ENCODE measurements around the gene MEGF8.

DNA sequence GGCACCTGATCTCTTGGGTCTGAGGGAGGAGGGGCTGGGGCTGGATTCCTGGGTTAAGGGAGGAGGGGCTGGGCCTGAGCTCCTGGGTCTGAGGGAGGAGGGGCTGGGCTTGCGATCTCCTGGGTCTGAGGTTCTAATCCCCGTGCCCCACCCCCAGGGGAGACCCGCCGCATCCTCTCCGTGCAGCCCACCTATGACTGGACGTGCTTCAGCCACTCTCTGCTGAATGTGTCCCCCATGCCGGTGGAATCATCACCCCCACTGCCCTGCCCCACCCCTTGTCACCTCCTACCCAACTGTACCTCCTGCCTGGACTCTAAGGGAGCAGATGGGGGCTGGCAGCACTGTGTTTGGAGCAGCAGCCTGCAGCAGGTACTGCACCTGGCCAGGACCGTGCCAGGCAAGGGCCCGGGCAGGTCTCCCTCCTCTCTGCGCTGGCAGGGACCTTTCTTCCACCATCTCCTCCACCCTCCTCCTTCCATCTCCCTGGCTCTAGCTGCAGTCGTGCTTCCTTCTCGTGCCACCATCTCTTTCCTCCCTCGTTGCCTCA is 37.5 kb downstream of the MEGF8 start:
- TF ChIP-seq, protein P1, sequence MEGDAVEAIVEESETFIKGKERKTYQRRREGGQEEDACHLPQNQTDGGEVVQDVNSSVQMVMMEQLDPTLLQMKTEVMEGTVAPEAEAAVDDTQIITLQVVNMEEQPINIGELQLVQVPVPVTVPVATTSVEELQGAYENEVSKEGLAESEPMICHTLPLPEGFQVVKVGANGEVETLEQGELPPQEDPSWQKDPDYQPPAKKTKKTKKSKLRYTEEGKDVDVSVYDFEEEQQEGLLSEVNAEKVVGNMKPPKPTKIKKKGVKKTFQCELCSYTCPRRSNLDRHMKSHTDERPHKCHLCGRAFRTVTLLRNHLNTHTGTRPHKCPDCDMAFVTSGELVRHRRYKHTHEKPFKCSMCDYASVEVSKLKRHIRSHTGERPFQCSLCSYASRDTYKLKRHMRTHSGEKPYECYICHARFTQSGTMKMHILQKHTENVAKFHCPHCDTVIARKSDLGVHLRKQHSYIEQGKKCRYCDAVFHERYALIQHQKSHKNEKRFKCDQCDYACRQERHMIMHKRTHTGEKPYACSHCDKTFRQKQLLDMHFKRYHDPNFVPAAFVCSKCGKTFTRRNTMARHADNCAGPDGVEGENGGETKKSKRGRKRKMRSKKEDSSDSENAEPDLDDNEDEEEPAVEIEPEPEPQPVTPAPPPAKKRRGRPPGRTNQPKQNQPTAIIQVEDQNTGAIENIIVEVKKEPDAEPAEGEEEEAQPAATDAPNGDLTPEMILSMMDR (IDR thresholded peaks at IDR 0.05; ENCODE audit: insufficient read depth, low read length) = no peak
- TF ChIP-seq GABPA (IDR thresholded peaks at IDR 0.05; ENCODE audit: low read depth) = no peak

Measured in HL-60 (cell line).